Activated effector memory CD4-positive, alpha-beta T cell treated with anti-CD3 and anti-CD28 coated beads, Interleukin-2, amount 50 U/mL, for 16 hours (primary cell): Measurements from ENCODE around the gene CYP24A1.

Experiments used
- DNase-seq: peaks from one replicate; pipeline ENCODE4 v3.0.0-alpha.2; 2020

Gene CYP24A1

GRCh38 chr20:54155736-54156317, 18.0 kb downstream of the CYP24A1 start:
- DNase-seq, result no peak

GRCh38 chr20:54154439-54154838, 19.3 kb downstream of the CYP24A1 start:
- DNase-seq, result no peak

GRCh38 chr20:54153847-54154246, 19.9 kb downstream of the CYP24A1 start:
- no peak for DNase-seq

- no peak for DNase-seq
These were observed 20.8 kb downstream of the CYP24A1 start for GRCh38 chr20:54153041-54153327.

- no peak for DNase-seq
These were observed 21.4 kb downstream of the CYP24A1 start for GRCh38 chr20:54152227-54153040.

GRCh38 chr20:54151511-54152226, 22.1 kb downstream of the CYP24A1 start:
- DNase-seq, result no peak

- DNase-seq, result no peak
These were observed 22.7 kb downstream of the CYP24A1 start for GRCh38 chr20:54151075-54151439.

GRCh38 chr20:54149765-54150264, 24.0 kb downstream of the CYP24A1 start:
- no peak for DNase-seq

GRCh38 chr20:54148947-54149764, 24.6 kb downstream of the CYP24A1 start:
- no peak for DNase-seq

GRCh38 chr20:54146672-54147071, 27.1 kb downstream of the CYP24A1 start:
- no peak for DNase-seq

GRCh38 chr20:54144847-54145414, 28.9 kb downstream of the CYP24A1 start:
- DNase-seq, result no peak

- DNase-seq, result no peak
These were observed 32.7 kb downstream of the CYP24A1 start for GRCh38 chr20:54140927-54141566.

GRCh38 chr20:54140486-54140885, 33.3 kb downstream of the CYP24A1 start:
- no peak for DNase-seq

- no peak for DNase-seq
These were observed 33.7 kb downstream of the CYP24A1 start for GRCh38 chr20:54140067-54140466.

- DNase-seq, result no peak
These were observed 34.6 kb downstream of the CYP24A1 start for GRCh38 chr20:54139188-54139587.

GRCh38 chr20:54138427-54138826, 35.4 kb downstream of the CYP24A1 start:
- no peak for DNase-seq

GRCh38 chr20:54137115-54137514, 36.7 kb downstream of the CYP24A1 start:
- DNase-seq, result no peak

- DNase-seq, result no peak
These were observed 39.2 kb downstream of the CYP24A1 start for GRCh38 chr20:54134445-54135220.

GRCh38 chr20:54133434-54134427, 40.1 kb downstream of the CYP24A1 start:
- no peak for DNase-seq
